Stimulated activated CD4-positive, alpha-beta T cell treated with anti-CD3 and anti-CD28 coated beads, Interleukin-4, amount 100 ng/mL, for 1 hour (primary cell): ENCODE results near the gene SLC22A6.
"Not testable (repeated sequence)": the region's sequence is repeated elsewhere in the genome, so short reads cannot be mapped to it uniquely, and the experiment has no call there.

Source experiments
- DNase-seq: peaks from one replicate; pipeline ENCODE4 v3.0.0-alpha.2; 2020

The SLC22A6 gene

DNA sequence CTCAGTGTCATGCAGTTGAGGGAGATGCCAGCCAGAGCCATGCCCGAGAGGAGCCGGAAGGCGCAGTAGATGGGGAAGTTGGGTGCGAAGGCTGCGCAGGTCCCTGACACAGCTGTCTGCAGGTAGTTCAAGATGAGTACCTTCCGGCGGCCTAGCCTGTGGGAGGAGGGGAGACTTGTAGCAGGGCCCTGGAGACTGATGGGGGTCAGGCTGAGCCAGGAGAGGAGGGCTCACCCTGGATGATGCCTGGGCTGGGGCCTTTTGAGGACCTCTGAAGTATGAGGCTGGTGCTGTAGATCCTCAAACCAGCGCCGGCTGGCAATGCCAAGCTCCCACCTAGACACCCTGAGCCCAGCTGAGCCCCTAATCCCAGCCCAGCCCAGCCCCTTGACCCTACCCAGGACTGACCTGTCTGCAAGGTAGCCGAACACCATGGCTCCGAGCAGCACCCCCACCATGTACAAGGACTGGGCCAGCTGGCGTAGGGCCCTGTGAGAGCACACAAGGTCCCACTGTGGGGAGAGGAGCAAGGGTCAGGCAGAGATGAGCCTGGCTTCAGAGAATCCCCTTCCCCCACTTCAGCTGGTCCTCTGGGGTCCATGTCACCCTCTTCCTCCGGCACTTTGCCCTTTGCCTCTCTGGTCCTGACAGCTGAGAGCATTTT lies 1.1 kb downstream of the SLC22A6 start:
- no peak for DNase-seq

DNA sequence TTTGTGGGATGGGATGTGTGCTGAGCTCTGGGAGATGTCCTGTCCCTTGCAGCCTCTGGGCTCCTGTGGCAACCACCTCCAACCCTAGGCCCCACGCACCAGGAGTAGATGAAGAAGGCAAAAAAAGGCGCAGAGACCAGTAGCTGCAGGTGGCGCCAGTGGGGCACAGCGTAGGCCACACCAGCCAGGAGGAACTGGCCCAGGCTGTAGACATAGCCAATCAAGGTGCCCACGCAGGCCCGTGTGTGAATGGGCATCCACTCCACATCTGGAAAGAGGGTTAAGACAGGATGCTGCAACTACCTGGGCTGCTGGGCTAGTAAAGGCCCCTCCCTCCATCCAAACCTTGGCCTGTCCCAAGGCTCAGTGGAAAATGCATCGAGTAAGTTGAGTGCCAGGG lies 3.0 kb downstream of the SLC22A6 start:
- no peak for DNase-seq

DNA sequence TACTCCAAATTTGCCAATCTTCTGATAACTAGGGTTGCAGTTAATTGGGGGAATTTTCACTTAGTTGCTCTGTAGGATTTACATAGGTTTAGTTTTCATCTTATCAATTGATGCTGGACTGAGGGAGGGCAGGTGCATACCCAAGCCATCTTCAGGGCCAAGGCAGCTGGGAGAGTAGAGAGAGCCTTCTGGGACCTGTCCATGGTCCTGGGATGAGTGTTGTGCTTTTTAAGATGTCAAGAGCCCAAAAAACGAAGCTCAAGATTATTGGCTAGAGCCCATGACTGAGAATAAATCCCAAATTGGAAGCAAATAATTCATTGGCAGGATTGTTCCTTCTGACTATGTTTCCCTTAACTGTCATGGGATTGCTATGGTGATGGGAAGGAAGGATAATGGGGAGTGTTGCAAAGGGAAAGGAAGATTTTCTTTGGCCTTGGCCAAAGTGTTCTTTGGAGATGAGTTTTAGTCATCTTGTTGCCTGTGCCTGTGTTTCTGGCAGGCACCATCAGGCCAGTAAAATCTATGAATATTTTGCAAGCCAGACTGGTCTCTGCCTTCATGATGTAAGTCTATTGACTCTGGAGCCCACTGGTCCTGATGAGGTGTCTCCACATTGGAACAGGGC lies 4.5 kb downstream of the SLC22A6 start:
- no peak for DNase-seq

DNA sequence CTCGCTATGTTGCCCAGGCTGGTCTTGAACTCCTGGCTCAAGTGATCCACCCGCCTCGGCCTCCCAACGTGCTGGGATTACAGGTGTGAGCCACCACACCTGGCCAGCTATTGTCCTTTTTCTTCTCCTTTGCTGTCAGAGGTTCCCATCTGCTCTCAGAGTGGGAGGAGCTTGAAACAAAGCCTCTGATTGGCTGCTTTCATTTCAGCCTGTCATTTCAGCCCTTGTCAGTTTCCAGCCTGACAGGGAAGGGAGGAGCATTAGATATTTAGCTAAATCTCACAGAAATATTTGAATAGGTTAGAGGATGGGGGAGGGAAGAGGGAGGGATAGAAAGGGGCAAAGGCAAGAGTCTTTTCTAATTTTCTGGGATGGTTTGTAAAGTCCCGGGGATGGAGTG lies 8.7 kb downstream of the SLC22A6 start:
- DNase-seq: no peak

- peak; percentile 5 for DNase-seq
Measured at GRCh38 chr11:62974848-62975522, 9.8 kb downstream of the SLC22A6 start.

GRCh38 chr11:62965574-62965973 lies 19.2 kb downstream of the SLC22A6 start:
- no peak for DNase-seq

DNA sequence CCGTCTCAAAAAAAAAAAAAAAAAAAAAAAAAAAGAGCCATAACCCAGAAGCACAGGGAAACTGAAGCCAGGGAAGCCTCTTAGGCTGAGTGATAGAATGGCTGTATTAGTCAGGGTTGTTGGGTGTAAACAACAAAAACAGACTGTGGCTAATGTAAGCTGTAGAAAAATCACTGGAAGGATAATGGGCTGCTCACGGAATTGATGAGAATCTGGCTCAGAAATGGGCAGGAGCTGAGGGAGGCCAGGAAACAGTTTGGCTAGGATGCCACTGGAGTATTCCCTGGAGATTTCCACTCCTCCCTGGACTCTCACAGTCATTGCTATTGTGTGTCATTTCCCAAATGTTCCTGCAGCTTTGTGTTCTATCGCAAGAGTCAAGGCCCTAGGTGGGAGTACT lies 22.4 kb downstream of the SLC22A6 start:
- no peak for DNase-seq

GRCh38 chr11:62961017-62961570 lies 23.7 kb downstream of the SLC22A6 start:
- no peak for DNase-seq

- DNase-seq: no peak
Measured at GRCh38 chr11:62959422-62959980, 25.3 kb downstream of the SLC22A6 start.

GRCh38 chr11:62958547-62959421 lies 26.0 kb downstream of the SLC22A6 start:
- no peak for DNase-seq

- DNase-seq: no peak
Measured at GRCh38 chr11:62957147-62957546, 27.6 kb downstream of the SLC22A6 start.

GRCh38 chr11:62954478-62954877 lies 30.3 kb downstream of the SLC22A6 start:
- DNase-seq: no peak

GRCh38 chr11:62953811-62954210 lies 31.0 kb downstream of the SLC22A6 start:
- no peak for DNase-seq

DNA sequence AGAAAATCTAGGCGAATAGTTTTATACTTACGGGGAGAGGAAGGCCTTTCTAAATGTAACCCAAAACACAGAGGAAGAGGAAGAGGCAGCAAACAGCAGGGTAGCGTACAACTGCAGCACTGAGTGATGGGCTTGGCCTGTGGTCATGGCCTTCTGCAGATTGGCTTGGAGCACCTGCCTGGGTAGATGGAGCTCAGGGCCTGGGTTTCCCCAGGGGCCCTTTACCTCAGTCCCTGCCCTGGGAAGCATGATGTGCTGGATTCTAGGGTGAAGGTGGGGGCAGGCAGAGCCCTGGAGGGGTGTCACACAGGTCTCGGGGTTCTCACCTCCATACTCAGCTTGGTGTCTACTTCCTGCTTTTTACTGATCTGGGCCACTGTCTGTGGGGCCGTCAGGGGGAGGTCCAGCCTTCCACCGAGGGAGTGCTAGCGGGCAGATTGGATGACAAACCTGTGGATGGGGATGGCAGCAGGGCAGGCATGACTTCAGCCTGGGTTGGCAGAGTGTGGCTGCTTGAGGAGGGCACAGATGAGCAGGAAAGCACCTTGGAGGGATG lies 35.9 kb downstream of the SLC22A6 start:
- no peak for DNase-seq

DNA sequence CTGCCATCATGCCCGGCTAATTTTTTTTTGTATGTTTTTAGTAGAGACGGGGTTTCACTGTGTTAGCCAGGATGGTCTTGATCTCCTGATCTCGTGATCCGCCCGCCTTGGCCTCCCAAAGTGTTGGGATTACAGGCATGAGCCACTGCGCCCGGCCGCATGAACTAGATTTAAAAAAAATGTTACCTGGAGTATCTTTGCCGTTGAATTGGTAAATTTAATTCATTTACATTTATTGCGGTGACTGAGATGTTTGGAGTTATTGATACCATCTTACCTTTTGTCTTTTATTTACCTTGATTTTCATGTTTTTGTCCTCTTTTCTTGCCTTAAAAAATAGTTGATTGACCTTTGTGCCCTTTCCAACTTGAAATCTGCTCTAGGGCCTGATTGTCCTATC lies 39.2 kb downstream of the SLC22A6 start:
- DNase-seq: not testable (repeated sequence)

DNA sequence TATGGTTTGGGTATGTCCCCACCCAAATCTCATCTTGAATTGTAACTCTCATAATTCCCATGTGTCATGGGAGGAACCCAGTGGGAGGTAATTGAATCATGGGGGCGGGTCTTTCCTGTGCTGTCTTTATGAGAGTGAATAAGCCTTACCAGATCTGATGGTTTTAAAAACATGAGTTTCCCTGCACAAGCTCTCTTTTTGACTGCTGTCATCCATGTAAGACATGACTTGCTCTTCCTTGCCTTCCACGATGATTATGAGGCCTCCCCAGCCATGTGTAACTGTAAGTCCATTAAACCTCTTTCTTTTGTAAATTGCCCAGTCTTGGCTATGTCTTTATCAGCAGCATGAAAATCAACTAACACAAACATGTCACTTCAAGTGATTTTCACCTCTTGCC lies 47.2 kb downstream of the SLC22A6 start:
- DNase-seq: not testable (repeated sequence)

DNA sequence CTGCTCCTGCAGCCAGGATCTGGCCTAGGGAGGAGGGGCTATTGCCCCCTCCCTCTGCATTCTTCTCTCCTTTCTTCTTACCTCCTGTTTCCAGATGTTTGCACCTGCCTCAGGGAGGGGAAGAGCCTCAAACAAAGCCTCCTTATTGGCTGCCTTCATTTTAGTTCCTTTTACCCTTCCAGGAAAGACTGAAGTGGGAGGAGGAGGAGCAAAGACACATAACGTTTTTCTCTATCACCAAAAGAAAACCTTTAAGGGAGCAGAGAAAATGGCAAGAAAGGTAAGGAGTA lies 50.3 kb downstream of the SLC22A6 start:
- DNase-seq: no peak

DNA sequence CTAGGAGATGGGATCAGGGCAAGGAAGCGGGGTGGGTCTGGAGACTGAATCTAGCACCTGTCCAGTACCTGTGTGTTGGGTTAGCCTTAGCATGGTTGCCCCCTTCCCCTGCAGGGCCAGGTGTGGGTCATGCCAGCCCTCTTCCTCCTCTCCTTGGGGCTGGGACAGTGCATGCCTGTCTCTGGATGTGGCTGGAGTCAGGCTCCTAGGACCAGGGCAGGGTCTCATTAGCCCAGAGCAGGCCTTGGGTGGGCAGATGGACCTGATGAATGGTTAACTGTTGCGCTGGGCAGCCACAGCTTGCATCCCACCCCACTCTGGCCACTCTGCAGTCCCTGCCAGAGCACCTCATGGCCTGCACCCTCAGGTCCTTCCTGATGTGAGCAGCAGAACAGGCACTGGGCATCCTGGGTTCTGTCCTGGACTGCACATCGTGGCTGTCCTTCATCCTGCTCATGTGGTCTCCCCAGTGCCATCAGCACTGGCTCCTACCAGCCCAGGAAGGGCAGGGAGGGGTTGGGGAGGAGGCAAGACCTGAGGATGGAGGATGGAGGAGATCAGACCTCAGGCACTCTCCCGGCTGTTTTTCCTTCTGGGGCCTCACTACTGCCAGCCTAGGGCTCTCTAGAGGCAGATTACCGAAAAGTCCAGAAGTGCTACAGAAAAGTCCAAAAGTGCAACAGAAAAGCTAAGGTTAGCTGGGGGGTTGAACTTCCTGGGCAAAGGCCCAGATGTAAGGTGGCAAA lies 50.8 kb downstream of the SLC22A6 start:
- no peak for DNase-seq

DNA sequence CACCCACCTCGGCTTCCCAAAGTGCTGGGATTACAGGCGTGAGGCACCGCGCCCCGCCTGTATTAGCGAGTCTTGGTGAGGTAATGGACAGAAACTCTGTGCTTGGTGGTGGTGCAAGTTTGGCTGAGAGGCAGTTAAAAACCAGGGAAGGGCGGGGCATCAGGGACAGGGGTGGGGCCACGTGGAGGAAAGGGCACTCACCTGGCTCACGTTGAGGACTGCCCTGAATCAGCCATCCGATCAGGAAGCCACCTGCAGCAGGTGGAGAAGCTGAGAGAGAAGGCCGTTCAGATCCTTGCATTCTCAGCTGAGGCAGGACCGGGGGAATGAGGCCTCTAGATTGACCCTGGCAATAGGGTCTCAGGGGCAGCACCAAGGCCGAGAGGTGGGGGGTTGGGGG lies 51.5 kb downstream of the SLC22A6 start:
- DNase-seq: no peak

DNA sequence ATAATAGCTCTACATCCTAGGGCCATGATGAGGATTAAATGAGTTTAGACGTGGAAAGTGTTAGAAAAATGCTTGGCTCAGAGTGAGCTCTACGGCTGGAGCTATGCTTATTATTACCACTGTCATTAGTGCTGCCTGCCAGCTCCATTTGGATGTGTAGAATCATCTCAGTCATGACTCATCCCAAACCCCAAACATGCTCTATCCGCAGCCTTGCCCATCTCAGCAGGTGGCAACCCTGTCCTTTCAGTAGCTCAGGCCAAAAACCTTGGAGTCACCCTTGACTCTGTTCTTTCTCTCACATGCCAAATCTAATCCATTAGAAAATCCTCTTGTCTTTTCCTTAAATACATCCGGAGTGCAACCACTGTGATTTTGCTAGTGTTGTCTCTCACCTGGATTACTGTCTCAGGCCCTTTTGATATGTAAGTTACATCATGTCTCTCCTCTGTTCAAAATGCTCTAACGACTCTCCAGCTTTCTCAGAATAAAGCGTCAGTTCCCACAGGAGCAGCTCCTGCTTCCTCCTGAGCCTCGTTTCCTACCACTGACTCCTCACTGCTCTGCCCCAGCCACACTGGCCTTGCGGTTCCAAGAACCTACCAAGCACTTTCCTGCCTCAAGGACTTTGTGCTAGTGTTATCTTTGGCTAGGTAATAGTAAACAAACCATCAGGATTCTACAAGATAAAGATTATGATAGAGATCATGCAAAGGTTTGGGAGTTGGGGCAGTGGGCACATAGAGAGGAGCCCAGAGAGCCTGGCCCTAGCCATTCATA lies 53.1 kb downstream of the SLC22A6 start:
- no peak for DNase-seq

DNA sequence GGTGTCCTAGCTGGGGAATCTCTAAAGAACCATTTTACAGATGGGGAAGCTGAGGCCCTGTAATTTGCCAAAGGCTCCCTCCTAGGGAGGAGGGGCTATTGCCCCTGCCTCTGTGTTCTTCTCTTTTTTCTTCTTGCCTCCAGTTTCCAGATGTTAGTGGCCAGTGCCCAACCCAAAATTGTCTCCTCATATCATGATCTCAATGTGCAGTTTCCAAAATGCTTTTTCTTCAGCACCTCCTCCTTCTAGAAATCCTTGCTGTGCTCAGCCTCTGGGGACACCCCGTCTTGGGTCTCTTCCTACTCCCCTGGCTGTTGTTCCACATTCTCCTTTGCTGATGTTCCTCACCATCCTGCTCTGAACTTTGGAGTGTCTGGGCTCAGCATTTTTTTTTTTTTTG lies 54.1 kb downstream of the SLC22A6 start:
- DNase-seq: no peak
